Activated T-cell treated with anti-CD3 and anti-CD28 coated beads, Interleukin-2, amount 50 U/mL, for 24 hours (primary cell): Measurements from ENCODE around the gene RRH.

Experiments
- DNase-seq: peaks from one replicate; pipeline ENCODE4 v3.0.0-alpha.2; 2020
- H3K27ac Mint-ChIP-seq: 2 replicates; pipeline ENCODE4 v1.8.0; 2020; ENCODE audit warnings: mild to moderate bottlenecking, mixed read lengths
- H3K27me3 Mint-ChIP-seq: 2 replicates; pipeline ENCODE4 v1.8.0; 2020; ENCODE audit warnings: mixed read lengths
- H3K36me3 Mint-ChIP-seq: 2 replicates; pipeline ENCODE4 v1.8.0; 2020; ENCODE audit warnings: low read depth, mixed read lengths
- H3K4me1 Mint-ChIP-seq: 2 replicates; pipeline ENCODE4 v1.8.0; 2020; ENCODE audit warnings: low read depth, mixed read lengths
- H3K4me3 Mint-ChIP-seq: 2 replicates; pipeline ENCODE4 v1.8.0; 2020; ENCODE audit warnings: mild to moderate bottlenecking, moderate library complexity, mixed read lengths
- H3K9me3 Mint-ChIP-seq: 2 replicates; pipeline ENCODE4 v1.8.0; 2020; ENCODE audit warnings: mixed read lengths

The RRH gene

GRCh38 chr4:109887071-109887470 is 59.3 kb downstream of the RRH start:
- Mint-ChIP-seq H3K4me1 (no peaks in the 10 kb centered on the region), H3K27me3 (no peaks in the 10 kb centered on the region), H3K9me3 (no peaks in the 10 kb centered on the region), H3K36me3 (no peaks in the 10 kb centered on the region), H3K27ac (no peak overlapping the region), H3K4me3 (no peak overlapping the region)
- DNase-seq: no peak

GRCh38 chr4:109890076-109890475 is 62.3 kb downstream of the RRH start:
- H3K9me3 Mint-ChIP-seq: no peaks in the 10 kb centered on the region

More at GRCh38 chr4:109890076-109890475, 62.3 kb downstream of the RRH start:
- Mint-ChIP-seq H3K36me3 (no peaks in the 10 kb centered on the region), H3K4me3 (no peak overlapping the region), H3K4me1 (no peaks in the 10 kb centered on the region), H3K27me3 (no peaks in the 10 kb centered on the region), H3K27ac (no peak overlapping the region)
- DNase-seq: no peak
